ENCODE measurements around the gene SPINT2.

Gene SPINT2

DNA sequence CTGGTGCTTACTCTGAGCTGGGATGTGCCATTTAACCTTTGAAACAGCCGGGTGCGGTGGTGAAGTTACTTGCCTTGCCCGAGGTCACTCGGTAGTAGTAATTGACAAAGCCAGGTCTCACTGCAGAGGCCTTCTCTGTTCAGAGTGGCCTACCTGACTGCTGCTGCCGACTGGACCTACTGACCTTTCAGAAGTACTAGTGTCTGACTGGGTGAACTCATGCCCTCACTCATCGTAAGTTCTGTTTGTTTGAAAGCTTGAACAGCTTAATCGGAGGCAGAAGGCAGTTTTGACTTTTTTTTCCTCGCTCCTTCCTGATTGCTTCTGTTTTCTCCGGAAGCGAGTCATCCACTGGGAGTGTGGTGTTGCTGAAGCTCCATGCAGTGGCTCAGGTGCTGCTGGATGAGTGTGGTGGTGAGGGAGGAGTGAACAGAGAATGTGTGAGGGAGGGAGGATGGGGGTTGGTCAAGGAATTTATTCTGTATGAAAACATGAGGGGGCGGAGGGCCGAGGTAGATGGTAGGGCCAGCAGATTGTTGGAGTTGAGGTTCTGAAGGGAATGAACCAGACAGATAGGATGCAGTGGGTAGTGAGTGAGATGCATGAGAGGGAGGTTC is 2.7 kb downstream of the SPINT2 start:
- in situ Hi-C loops (cut with HindIII; ENCODE audit: low sequenced_read_pairs): no loop called here
- no peak for DNase-seq (ENCODE audit: low read depth)
- H3K4me3 ChIP-seq (ENCODE audit: low read depth, low read length): no peak overlapping the region
- TF ChIP-seq, protein P1, sequence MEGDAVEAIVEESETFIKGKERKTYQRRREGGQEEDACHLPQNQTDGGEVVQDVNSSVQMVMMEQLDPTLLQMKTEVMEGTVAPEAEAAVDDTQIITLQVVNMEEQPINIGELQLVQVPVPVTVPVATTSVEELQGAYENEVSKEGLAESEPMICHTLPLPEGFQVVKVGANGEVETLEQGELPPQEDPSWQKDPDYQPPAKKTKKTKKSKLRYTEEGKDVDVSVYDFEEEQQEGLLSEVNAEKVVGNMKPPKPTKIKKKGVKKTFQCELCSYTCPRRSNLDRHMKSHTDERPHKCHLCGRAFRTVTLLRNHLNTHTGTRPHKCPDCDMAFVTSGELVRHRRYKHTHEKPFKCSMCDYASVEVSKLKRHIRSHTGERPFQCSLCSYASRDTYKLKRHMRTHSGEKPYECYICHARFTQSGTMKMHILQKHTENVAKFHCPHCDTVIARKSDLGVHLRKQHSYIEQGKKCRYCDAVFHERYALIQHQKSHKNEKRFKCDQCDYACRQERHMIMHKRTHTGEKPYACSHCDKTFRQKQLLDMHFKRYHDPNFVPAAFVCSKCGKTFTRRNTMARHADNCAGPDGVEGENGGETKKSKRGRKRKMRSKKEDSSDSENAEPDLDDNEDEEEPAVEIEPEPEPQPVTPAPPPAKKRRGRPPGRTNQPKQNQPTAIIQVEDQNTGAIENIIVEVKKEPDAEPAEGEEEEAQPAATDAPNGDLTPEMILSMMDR (IDR thresholded peaks at IDR 0.05; ENCODE audit: low read depth, low read length, missing control alignments): no peak

GRCh38 chr19:38267761-38268483 is 3.5 kb downstream of the SPINT2 start:
- TF ChIP-seq, protein P1 (IDR thresholded peaks at IDR 0.05; ENCODE audit: low read depth, low read length, missing control alignments): no peak
- in situ Hi-C loops (cut with HindIII; ENCODE audit: low sequenced_read_pairs): no loop called here
- no peak for DNase-seq (ENCODE audit: low read depth)
- no peak overlapping the region for H3K4me3 ChIP-seq (ENCODE audit: low read depth, low read length)

DNA sequence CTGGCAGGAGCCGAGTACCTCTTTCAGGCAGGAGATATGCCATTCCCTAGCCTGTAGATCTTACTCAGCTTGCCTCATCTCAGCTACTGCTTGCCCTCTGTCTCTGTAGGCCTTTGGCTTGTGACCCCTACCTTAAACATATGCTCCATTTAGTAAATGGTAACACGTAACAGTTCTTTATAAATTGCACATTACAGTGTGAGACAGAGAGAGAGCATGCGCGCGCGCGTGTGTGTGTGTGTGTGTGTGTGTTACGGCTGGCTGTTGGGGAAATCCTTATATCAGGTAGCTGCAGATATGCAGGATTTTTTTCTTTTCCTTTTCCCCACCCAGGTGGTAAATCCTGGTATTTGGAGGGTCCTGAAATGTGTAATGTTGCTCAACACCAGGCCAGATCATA is 4.2 kb downstream of the SPINT2 start:
- in situ Hi-C loops (cut with HindIII; ENCODE audit: low sequenced_read_pairs): no loop called here
- H3K4me3 ChIP-seq (ENCODE audit: low read depth, low read length): no peak overlapping the region
- DNase-seq (ENCODE audit: low read depth): no peak
- TF ChIP-seq, protein P1 (IDR thresholded peaks at IDR 0.05; ENCODE audit: low read depth, low read length, missing control alignments): no peak

GRCh38 chr19:38270587-38271167 is 6.3 kb downstream of the SPINT2 start:
- in situ Hi-C loops (cut with HindIII; ENCODE audit: low sequenced_read_pairs): no loop called here
- DNase-seq (ENCODE audit: low read depth): peak; percentile 34
- TF ChIP-seq, protein P1 (IDR thresholded peaks at IDR 0.05; ENCODE audit: low read depth, low read length, missing control alignments): no peak
- no peak overlapping the region for H3K4me3 ChIP-seq (ENCODE audit: low read depth, low read length)

- no peak for DNase-seq (ENCODE audit: low read depth)
- in situ Hi-C loops (cut with HindIII; ENCODE audit: low sequenced_read_pairs): no loop called here
- H3K4me3 ChIP-seq (ENCODE audit: low read depth, low read length): no peak overlapping the region
- TF ChIP-seq, protein P1 (IDR thresholded peaks at IDR 0.05; ENCODE audit: low read depth, low read length, missing control alignments): no peak
Observed at GRCh38 chr19:38273499-38273898, 9.1 kb downstream of the SPINT2 start.

- in situ Hi-C loops (cut with HindIII; ENCODE audit: low sequenced_read_pairs): no loop called here
- H3K4me3 ChIP-seq (ENCODE audit: low read depth, low read length): no peak overlapping the region
- TF ChIP-seq, protein P1 (IDR thresholded peaks at IDR 0.05; ENCODE audit: low read depth, low read length, missing control alignments): no peak
- no peak for DNase-seq (ENCODE audit: low read depth)
Observed at GRCh38 chr19:38274739-38275138, 10.4 kb downstream of the SPINT2 start.
